NCI-H82 (cell line): ENCODE measurements around the gene HARBI1.

ENCODE experiments used
- DNase-seq: peaks from one replicate; lab custom pipeline; 2025; lab: John Stamatoyannopoulos, UW

HARBI1 gene

GRCh38 chr11:46633291-46634217 is 16.5 kb upstream of the HARBI1 start:
- no peak for DNase-seq

- no peak for DNase-seq
Measured at GRCh38 chr11:46632502-46632901, 15.5 kb upstream of the HARBI1 start.

- DNase-seq, result no peak
Measured at GRCh38 chr11:46631676-46632075, 14.6 kb upstream of the HARBI1 start.

- no peak for DNase-seq
Measured at GRCh38 chr11:46630237-46630636, 13.2 kb upstream of the HARBI1 start.

- DNase-seq, result no peak
Measured at GRCh38 chr11:46628961-46629360, 11.9 kb upstream of the HARBI1 start.

GRCh38 chr11:46625406-46625805 is 8.4 kb upstream of the HARBI1 start:
- DNase-seq, result no peak

GRCh38 chr11:46618837-46619236 is 1.8 kb upstream of the HARBI1 start:
- no peak for DNase-seq

GRCh38 chr11:46617972-46618314 is 916 bp upstream of the HARBI1 start:
- no peak for DNase-seq

GRCh38 chr11:46616551-46617133 is 385 bp downstream of the HARBI1 start:
- no peak for DNase-seq

- no peak for DNase-seq
Measured at GRCh38 chr11:46615756-46616155, 1.3 kb downstream of the HARBI1 start.

GRCh38 chr11:46612326-46612725 is 4.7 kb downstream of the HARBI1 start:
- DNase-seq, result no peak

- DNase-seq, result peak; percentile 33
Measured at GRCh38 chr11:46611526-46612304, 5.3 kb downstream of the HARBI1 start.

- no peak for DNase-seq
Measured at GRCh38 chr11:46609386-46609785, 7.6 kb downstream of the HARBI1 start.

- peak; percentile 96 for DNase-seq
Measured at GRCh38 chr11:46607516-46607915, 9.5 kb downstream of the HARBI1 start.

- DNase-seq, result no peak
Measured at GRCh38 chr11:46604796-46605195, 12.2 kb downstream of the HARBI1 start.

- no peak for DNase-seq
Measured at GRCh38 chr11:46603704-46604308, 13.2 kb downstream of the HARBI1 start.

GRCh38 chr11:46601129-46601528 is 15.9 kb downstream of the HARBI1 start:
- DNase-seq, result no peak

- DNase-seq, result no peak
Measured at GRCh38 chr11:46600194-46600960, 16.6 kb downstream of the HARBI1 start.

- no peak for DNase-seq
Measured at GRCh38 chr11:46599340-46600193, 17.5 kb downstream of the HARBI1 start.

GRCh38 chr11:46597609-46598219 is 19.3 kb downstream of the HARBI1 start:
- DNase-seq, result no peak
